HG02943 (cell line): ENCODE data around the gene TXNL4B.

ENCODE experiments used
- ATAC-seq: cut with Tn5 transposase; IDR thresholded peaks from one replicate; pipeline ENCODE4 v1.9.1; 2021; ENCODE audit warnings: mild to moderate bottlenecking, low read depth, moderate library complexity; ENCODE audit not compliant: unreplicated experiment

TXNL4B gene

GRCh38 chr16:72042157-72042660 lies 51.2 kb downstream of the TXNL4B start:
- ATAC-seq = no peak

GRCh38 chr16:72036098-72036497 lies 57.3 kb downstream of the TXNL4B start:
- no peak for ATAC-seq
